ENCODE data around the gene TEX14. TPM values are rescaled to one million over a fixed set of nuclear protein-coding genes. Genes with fewer than 3 reads are reported as not detected.

Gene TEX14, protein sequence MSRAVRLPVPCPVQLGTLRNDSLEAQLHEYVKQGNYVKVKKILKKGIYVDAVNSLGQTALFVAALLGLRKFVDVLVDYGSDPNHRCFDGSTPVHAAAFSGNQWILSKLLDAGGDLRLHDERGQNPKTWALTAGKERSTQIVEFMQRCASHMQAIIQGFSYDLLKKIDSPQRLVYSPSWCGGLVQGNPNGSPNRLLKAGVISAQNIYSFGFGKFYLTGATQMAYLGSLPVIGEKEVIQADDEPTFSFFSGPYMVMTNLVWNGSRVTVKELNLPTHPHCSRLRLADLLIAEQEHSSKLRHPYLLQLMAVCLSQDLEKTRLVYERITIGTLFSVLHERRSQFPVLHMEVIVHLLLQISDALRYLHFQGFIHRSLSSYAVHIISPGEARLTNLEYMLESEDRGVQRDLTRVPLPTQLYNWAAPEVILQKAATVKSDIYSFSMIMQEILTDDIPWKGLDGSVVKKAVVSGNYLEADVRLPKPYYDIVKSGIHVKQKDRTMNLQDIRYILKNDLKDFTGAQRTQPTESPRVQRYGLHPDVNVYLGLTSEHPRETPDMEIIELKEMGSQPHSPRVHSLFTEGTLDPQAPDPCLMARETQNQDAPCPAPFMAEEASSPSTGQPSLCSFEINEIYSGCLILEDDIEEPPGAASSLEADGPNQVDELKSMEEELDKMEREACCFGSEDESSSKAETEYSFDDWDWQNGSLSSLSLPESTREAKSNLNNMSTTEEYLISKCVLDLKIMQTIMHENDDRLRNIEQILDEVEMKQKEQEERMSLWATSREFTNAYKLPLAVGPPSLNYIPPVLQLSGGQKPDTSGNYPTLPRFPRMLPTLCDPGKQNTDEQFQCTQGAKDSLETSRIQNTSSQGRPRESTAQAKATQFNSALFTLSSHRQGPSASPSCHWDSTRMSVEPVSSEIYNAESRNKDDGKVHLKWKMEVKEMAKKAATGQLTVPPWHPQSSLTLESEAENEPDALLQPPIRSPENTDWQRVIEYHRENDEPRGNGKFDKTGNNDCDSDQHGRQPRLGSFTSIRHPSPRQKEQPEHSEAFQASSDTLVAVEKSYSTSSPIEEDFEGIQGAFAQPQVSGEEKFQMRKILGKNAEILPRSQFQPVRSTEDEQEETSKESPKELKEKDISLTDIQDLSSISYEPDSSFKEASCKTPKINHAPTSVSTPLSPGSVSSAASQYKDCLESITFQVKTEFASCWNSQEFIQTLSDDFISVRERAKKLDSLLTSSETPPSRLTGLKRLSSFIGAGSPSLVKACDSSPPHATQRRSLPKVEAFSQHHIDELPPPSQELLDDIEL (N-terminal part only)
- under 1 TPM; 0.10 to 0.14 TPM for total RNA-seq
- long read RNA-seq, donor 1: 0 reads
- long read RNA-seq, donor 2: 0 reads

DNA sequence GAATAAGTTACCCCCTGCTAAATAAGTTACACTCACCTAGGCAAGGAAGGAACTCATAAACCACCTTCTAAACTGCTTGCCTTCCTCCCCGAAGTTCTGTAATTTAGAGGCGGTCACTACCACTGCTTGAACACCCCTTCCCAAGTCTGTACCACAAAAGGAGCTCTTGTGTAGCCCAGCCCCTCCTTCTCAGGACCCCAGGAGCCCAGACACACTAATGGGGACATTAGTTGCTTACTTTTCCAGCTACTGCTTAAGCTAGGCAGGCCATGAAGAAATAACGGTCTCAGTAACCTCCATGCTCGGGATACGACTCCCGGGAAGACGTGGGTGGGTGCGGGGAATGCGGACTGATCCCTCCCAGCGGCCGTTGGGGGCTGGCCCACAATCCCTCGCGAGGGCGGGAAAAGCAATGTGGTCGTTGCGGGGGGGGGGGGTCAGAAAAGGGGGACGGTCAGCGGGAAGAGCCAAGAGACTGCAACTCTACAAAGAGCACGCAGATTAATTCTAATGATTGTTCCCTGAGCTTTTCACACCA, at the start of gene TEX14:
TEX14 (minus strand) TSS at position 345 of the 538 bp plus-strand sequence. CDS start 40,044 bp downstream, outside the sequence.
- intact Hi-C loops (cut with DNase I): no loop called here
- no peak for DNase-seq (ENCODE audit: low spot score)

DNA sequence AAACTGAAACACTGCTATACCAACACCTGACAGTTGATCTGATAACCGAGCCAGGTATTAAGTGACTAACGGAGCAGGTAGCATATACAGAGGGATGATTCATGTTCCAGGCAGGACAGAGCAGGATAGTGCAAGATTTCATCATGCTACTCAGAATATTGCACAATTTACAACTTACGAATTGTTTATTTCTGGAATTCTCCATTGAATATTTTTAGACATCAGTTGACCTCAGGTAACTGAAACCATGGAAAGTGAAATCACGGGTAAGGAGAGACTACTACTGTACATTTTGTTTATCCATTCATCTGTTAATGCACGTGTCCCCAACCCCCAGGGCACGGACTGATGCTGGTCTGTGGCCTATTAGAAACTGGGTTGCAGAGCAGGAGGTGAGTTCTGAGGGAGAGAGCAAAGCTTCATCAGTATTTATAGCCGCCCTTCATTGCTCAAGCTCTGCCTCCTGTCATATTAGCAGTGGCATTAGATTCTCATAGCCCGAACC, 49.3 kb upstream of the TEX14 start:
- intact Hi-C loops (cut with DNase I): no loop called here
- no peak for DNase-seq (ENCODE audit: low spot score)

DNA sequence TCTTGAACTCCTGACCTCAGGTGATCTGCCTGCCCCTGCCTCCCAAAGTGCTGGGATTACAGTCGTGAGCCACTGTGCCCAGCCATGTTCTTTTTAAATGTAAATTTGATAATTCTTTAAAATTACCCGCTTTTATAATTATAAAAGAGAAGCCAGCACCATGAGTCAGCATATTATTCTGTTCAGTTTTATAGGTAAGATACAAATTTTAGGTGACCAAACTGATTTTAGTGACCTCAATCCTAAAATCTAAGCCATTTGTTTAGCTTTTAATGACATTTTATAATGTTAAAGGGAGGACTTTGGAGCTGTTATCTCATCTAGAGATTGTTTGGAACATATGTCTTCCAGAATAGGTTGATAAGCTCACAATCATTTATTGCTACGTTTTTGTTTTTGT, 43.0 kb upstream of the TEX14 start:
- DNase-seq (ENCODE audit: low spot score): no peak
- intact Hi-C loops (cut with DNase I): no loop called here

DNA sequence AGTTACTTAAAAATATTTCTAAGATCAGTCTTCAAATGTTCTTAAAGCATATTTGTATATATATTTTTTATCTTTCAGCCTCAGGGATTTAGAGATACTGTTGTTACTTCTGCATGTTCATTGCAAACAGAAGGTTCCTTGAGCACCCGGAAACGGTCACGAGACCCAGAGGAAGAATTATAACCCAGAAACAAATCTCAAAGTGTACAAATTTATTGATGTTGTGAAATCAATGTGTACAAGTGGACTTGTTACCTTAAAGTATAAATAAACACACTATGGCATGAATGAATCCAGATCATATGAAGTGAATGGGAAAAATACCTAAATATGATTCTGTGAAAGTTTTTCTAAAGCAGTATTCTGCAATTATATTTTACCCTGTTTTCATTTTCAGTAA, 42.2 kb upstream of the TEX14 start:
- no peak for DNase-seq (ENCODE audit: low spot score)
- intact Hi-C loops (cut with DNase I): no loop called here

DNA sequence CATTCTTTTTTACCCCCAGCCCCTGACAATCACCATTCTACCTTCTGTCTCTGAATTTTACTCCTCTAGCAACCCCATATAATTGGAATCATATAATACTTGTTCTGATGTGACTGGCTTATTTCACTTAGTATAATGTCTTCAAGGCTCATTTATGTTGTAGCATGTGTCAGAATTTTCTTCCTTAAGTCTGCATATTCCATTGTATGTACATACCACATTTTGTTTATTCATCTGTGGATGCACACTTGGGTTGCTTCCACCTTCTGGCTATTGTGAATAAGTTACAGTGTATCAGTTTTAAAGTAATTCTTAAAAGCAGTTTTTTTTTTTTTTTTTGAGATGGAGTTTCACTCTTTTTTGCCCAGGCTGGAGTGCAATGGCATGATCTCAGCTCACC, 39.1 kb upstream of the TEX14 start:
- intact Hi-C loops (cut with DNase I): no loop called here
- no peak for DNase-seq (ENCODE audit: low spot score)

DNA sequence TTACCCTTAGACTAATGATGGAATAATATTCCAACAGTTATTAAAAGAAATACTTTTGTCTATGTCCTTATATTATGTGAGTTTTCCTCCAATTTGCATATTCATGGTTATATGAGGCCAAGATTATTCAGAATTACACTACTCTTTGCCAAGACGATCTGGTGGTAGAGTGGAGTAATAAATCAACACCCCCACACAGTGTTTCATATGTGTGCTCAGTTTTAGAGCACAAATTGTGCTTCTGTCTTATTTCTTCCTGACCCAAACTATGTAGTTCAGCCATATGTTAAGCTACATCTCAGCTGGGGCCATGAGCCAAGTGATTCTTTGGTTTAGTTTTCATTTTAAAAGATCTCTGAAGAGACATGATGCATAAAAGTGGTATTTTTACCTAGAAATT, 37.0 kb upstream of the TEX14 start:
- intact Hi-C loops (cut with DNase I): no loop called here
- DNase-seq (ENCODE audit: low spot score): no peak

- no peak for DNase-seq (ENCODE audit: low spot score)
- intact Hi-C loops (cut with DNase I): no loop called here
These were observed 30.9 kb upstream of the TEX14 start for GRCh38 chr17:58722696-58723095.

DNA sequence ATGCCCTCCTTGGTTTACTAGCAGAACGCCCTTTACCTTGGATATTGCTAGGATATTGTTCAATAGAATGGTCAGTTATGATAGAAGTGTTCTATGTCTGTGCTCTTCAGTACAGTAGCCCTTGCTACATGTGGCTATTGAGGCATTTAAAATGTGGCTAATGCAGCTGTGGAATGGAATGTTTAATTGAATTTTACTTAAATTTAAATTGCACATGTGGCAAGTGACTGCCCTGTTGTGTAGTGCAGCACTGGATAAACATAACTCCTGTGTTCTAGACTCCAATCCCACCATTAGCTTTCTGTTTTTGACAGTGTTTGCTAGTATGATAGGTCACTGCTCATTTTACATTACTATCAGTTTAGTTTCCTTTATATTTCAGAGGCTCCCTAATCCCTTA, 30.4 kb upstream of the TEX14 start:
- intact Hi-C loops (cut with DNase I): no loop called here
- no peak for DNase-seq (ENCODE audit: low spot score)

DNA sequence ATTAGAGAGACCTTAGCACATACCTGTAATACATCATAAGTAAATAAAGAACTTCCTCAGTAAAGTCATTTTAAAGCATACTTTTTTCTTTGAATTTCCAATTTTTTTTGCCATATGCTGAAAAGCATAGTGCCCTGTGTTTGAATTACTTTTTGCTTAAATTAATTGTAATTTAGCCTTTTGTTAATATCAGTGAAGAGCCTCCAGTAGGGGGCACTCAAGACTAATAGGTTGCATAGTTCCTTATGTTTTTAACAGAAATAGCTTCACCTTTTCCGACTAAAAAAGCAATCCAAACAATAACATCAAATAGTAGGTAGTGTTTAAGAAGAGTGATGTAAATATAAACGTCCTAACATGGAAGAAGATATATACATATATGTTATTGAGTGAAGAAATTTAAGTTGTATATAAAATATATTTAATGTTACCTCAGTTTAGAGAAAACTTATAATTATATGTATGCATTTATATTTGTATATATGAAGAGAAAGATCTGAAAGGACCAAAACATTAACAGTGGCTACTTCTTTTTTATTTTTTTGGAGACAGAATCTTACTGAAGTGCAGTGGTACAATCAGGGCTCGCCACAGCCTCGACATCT, 19.2 kb upstream of the TEX14 start:
- intact Hi-C loops (cut with DNase I): loop anchor here in 1 of 2 donors (5.0 kb wide), 1 partner anchor 291 kb away; no protein-coding TSS in a partner anchor
- DNase-seq (ENCODE audit: low spot score): no peak

GRCh38 chr17:58706351-58707140, 14.7 kb upstream of the TEX14 start:
- intact Hi-C loops (cut with DNase I): no loop called here
- DNase-seq (ENCODE audit: low spot score): no peak

DNA sequence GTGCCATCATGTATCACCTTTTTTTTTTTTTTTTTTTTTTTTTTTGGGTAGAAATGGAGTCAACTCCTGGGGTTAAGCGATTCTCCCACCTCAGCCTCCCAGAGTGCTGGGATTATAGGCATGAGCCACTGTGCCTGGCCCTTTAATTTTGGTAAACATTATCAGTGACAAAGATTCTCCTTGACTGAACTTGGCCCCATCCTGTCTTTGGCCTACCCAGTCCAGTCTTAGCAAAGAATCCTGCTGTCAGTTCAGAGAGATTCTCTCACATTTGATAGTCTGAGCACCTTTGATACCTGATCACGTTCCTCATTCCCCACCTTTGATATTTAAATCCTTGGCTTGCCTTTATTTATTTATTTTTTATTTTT, 12.1 kb upstream of the TEX14 start:
- no peak for DNase-seq (ENCODE audit: low spot score)
- intact Hi-C loops (cut with DNase I): no loop called here

GRCh38 chr17:58703137-58703915, 11.5 kb upstream of the TEX14 start:
- intact Hi-C loops (cut with DNase I): no loop called here
- no peak for DNase-seq (ENCODE audit: low spot score)

- intact Hi-C loops (cut with DNase I): no loop called here
- DNase-seq (ENCODE audit: low spot score): no peak
These were observed 10.9 kb upstream of the TEX14 start for GRCh38 chr17:58702708-58703107.

- DNase-seq (ENCODE audit: low spot score): no peak
- intact Hi-C loops (cut with DNase I): no loop called here
These were observed 10.2 kb upstream of the TEX14 start for GRCh38 chr17:58702045-58702476.

DNA sequence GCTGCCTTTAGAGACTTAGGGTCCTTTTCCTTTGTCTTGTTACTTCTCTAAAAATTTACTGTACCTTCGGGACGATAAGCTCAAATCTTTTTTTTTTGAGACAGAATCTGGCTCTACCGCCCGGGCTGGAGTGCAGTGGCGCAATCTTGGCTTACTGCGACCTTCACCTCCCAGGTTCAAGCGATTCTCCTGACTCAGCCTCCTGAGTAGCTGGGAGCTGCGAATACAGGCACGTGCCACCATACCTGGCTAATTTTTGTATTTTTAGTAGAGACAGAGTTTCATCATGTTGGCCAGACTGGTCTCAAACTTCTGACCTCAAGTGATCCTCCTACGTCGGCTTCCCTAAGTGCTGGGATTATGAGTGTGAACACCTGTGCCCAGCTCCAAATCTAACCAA, 7.9 kb upstream of the TEX14 start:
- no peak for DNase-seq (ENCODE audit: low spot score)
- intact Hi-C loops (cut with DNase I): no loop called here

DNA sequence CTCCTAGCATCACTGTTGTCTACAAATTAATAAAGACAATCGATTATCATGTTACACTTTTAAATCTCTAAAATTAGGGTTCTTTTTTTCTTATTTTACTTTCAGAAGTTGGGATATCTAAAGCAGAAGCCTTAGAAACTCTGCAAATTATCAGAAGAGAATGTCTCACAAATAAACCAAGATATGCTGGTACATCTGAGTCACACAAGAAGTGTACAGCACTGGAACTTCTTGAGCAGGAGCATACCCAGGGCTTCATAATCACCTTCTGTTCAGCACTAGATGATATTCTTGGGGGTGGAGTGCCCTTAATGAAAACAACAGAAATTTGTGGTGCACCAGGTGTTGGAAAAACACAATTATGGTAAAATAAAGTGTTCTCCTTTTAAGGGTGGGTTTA, 3.0 kb upstream of the TEX14 start:
- intact Hi-C loops (cut with DNase I): no loop called here
- no peak for DNase-seq (ENCODE audit: low spot score)

- intact Hi-C loops (cut with DNase I): no loop called here
- no peak for DNase-seq (ENCODE audit: low spot score)
These were observed 2.5 kb upstream of the TEX14 start for GRCh38 chr17:58694302-58694701.
